ENCODE results near the gene ASL. TPM values are rescaled to one million over a fixed set of nuclear protein-coding genes. Genes with fewer than 3 reads are reported as not detected.

The ASL gene
- 28.0 and 44.1 TPM in 2 replicates for total RNA-seq

GRCh38 chr7:66075590-66076461 is at the start of gene ASL:
Gene ASL, plus strand, starts transcription at chr7:66075819. Its CDS starts 263 bp downstream, at chr7:66076082.

GRCh38 chr7:66114743-66115649 is 39.4 kb downstream of the ASL start, which contains the start of gene CRCP:
Gene CRCP, plus strand, starts transcription at chr7:66114847. Its CDS starts 116 bp downstream, at chr7:66114963.

Other genes with a start within 250 kb of the ASL start
- gene VKORC1L1, start 202.7 kb upstream of the ASL start, total RNA-seq = 9.0 and 12.6 TPM in 2 replicates
- 12.6 and 15.8 TPM in 2 replicates for gene GUSB, start 93.6 kb upstream of the ASL start, total RNA-seq
- gene CRCP, start 39.0 kb downstream of the ASL start, total RNA-seq = 26.3 and 27.9 TPM in 2 replicates
- 210 and 329 TPM in 2 replicates for gene TPST1, start 129.5 kb downstream of the ASL start, total RNA-seq